K562 (cell line): ENCODE measurements around the gene ZBTB7A. TPM values are rescaled to one million over a fixed set of nuclear protein-coding genes. Genes with fewer than 3 reads are reported as not detected.

Experiments used
- CCNT2 ChIP-seq: IDR thresholded peaks from 2 replicates; pipeline ENCODE4 v1.6.1; 2011; ENCODE audit warnings: borderline replicate concordance, low read depth, mild to moderate bottlenecking, moderate library complexity, mixed read lengths, low read length; ENCODE audit not compliant: insufficient read length; ENCODE audit errors: extremely low read depth
- EGR1 ChIP-seq: fragments of 450-650 bp; conservative IDR thresholded peaks from 2 replicates; pipeline ENCODE4 v1.6.1; 2017; ENCODE audit warnings: mild to moderate bottlenecking
- EHMT2 ChIP-seq: fragments of 450-650 bp; IDR thresholded peaks from 2 replicates; pipeline ENCODE4 v1.6.1; 2018; ENCODE audit warnings: antibody characterized with exemption
- ESRRB ChIP-seq: fragments of 250-450 bp; sonication (Bioruptor Pico); IDR thresholded peaks from 2 replicates; pipeline ENCODE4 v1.5.0; 2020; ENCODE audit warnings: mild to moderate bottlenecking, moderate library complexity, borderline replicate concordance
- HDGF ChIP-seq: fragments of 450-650 bp; IDR thresholded peaks from 2 replicates; pipeline ENCODE4 v1.6.1; 2016
- HMGN3 ChIP-seq: IDR thresholded peaks from 2 replicates; pipeline ENCODE4 v1.6.1; 2011; ENCODE audit warnings: borderline replicate concordance, low read depth, mild to moderate bottlenecking, mixed read lengths, low read length; ENCODE audit not compliant: insufficient read length; ENCODE audit errors: extremely low read depth
- JUN ChIP-seq, 2 experiments: sonication (generic) in 1 of 2; formaldehyde crosslinking in 1 of 2; IDR thresholded peaks; 2 replicates each; pipeline versions ENCODE4 v1.6.1 to v1.8.0; 2012 to 2022; ENCODE audit warnings: borderline replicate concordance in 2 of 2, mild to moderate bottlenecking in 2 of 2, improper control_type of control experiment in 1 of 2, low read depth in 1 of 2, low read length in 1 of 2, missing genetic modification reagents in 1 of 2
- KDM4B ChIP-seq, 2 experiments: fragments of 450-650 bp in 1 of 2; sonication (generic) in 1 of 2; IDR thresholded peaks; 2 replicates each; pipeline ENCODE4 v1.6.1; 2016 to 2017; ENCODE audit warnings: borderline replicate concordance in 2 of 2, antibody characterized with exemption in 1 of 2, low read depth in 1 of 2, mild to moderate bottlenecking in 1 of 2
- KHSRP ChIP-seq: fragments of 450-650 bp; IDR thresholded peaks from 2 replicates; pipeline ENCODE4 v1.6.1; 2017
- MECOM ChIP-seq: fragments of 250-450 bp; sonication (Bioruptor Pico); IDR thresholded peaks from 2 replicates; pipeline ENCODE4 v1.8.0; 2022; ENCODE audit warnings: inconsistent platforms
- NFATC3 ChIP-seq: fragments of 450-650 bp; IDR thresholded peaks from 2 replicates; pipeline ENCODE4 v1.6.1; 2017; ENCODE audit warnings: mild to moderate bottlenecking
- NFXL1 ChIP-seq: fragments of 450-650 bp; formaldehyde crosslinking; IDR thresholded peaks from 2 replicates; pipeline ENCODE4 v1.4.0; 2021; ENCODE audit warnings: mild to moderate bottlenecking
- NFYB ChIP-seq: IDR thresholded peaks from 2 replicates; pipeline ENCODE4 v1.6.1; 2011; ENCODE audit warnings: mild to moderate bottlenecking, moderate library complexity; ENCODE audit not compliant: insufficient read length; ENCODE audit errors: extremely low read depth
- PHF20 ChIP-seq: fragments of 450-650 bp; IDR thresholded peaks from 2 replicates; pipeline ENCODE4 v1.6.1; 2018; ENCODE audit not compliant: partially characterized antibody
- POLR2AphosphoS5 ChIP-seq: IDR thresholded peaks from 2 replicates; pipeline ENCODE4 v1.6.1; 2011; ENCODE audit warnings: mild to moderate bottlenecking, low read depth, low read length, moderate library complexity; ENCODE audit not compliant: control insufficient read depth, insufficient read depth
- SETDB1 ChIP-seq: IDR thresholded peaks from one replicate; pipeline ENCODE4 v1.6.1; 2012; ENCODE audit warnings: low read length, control low read depth, inconsistent platforms
- SREBF1 ChIP-seq: fragments of 150-350 bp; IDR thresholded peaks from 2 replicates; pipeline ENCODE4 v1.6.1; 2014; ENCODE audit warnings: antibody characterized with exemption, low read depth, low read length, borderline replicate concordance
- TARDBP ChIP-seq: fragments of 450-650 bp; IDR thresholded peaks from 2 replicates; pipeline ENCODE4 v1.6.1; 2016
- ZNF143 ChIP-seq: sonication (generic); formaldehyde crosslinking; IDR thresholded peaks from 2 replicates; pipeline ENCODE4 v1.9.0; 2022; ENCODE audit warnings: mild to moderate bottlenecking, missing genetic modification reagents
- ZNF146 ChIP-seq: IDR thresholded peaks from one replicate; pipeline ENCODE4 v1.6.1; 2018; ENCODE audit warnings: missing compliant biosample characterization; ENCODE audit not compliant: unreplicated experiment
- ZNF232 ChIP-seq: sonication (generic); formaldehyde crosslinking; IDR thresholded peaks from 2 replicates; pipeline ENCODE4 v1.8.0; 2022; ENCODE audit warnings: mild to moderate bottlenecking, missing genetic modification reagents
- ZNF75A ChIP-seq: fragments of 450-650 bp; formaldehyde crosslinking; IDR thresholded peaks from 2 replicates; pipeline ENCODE4 v1.4.0; 2020; ENCODE audit warnings: mild to moderate bottlenecking
- ZNF785 ChIP-seq: fragments of 250-450 bp; sonication (Bioruptor Pico); IDR thresholded peaks from 2 replicates; pipeline ENCODE4 v1.4.0; 2020; ENCODE audit warnings: mild to moderate bottlenecking
- polyA plus RNA-seq, 8 experiments: library from polyadenylated mRNA; depleted of rRNA in 4 of 8; stranded (reverse) in 5 of 8; unstranded in 3 of 8; fragments of >200 nt; fragmentation: Nextera tagmentation in 2 of 8; fragmentation: Illumina TruSeq in 1 of 8; extraction: Ambion mirVana in 2 of 8; extraction: Trizol in 1 of 8; gene quantifications; 2 replicates each; pipeline versions ENCODE4 v1.2.1 to v1.2.3, GENCODE V29; 2011 to 2014; ENCODE audit warnings: inconsistent platforms in 1 of 8, missing spikeins in 1 of 8
- total RNA-seq, 7 experiments: library from RNA; depleted of rRNA in 6 of 7; stranded (reverse); fragments of >200 nt in 6 of 7; fragmentation: Illumina TruSeq in 2 of 7; extraction: Trizol in 2 of 7; gene quantifications; 2 replicates each; pipeline versions ENCODE4 v1.2.1 to v1.2.3, GENCODE V29; 2011 to 2021; ENCODE audit warnings: low replicate concordance in 1 of 7
- TF ChIP-seq, protein P1 (sequence below): sonication (generic); formaldehyde crosslinking; IDR thresholded peaks from 2 replicates; pipeline ENCODE4 v1.8.1; 2023; ENCODE audit warnings: mild to moderate bottlenecking, missing genetic modification reagents
- TF ChIP-seq, protein P2 (sequence below): fragments of 250-450 bp; sonication (Bioruptor Pico); IDR thresholded peaks from 2 replicates; pipeline ENCODE4 v1.5.0; 2020; ENCODE audit warnings: mild to moderate bottlenecking, borderline replicate concordance
- TF ChIP-seq, protein P3 (sequence below): sonication (generic); formaldehyde crosslinking; IDR thresholded peaks from 2 replicates; pipeline ENCODE4 v1.9.0; 2022; ENCODE audit warnings: mild to moderate bottlenecking, missing genetic modification reagents

ZBTB7A gene
- total and polyA plus RNA-seq, 9 of the 15 experiments (the other 6 are each of a cell fraction or from before 2014, with no cell fraction given): 0.11 to 34.0 (median 4.6) TPM

DNA sequence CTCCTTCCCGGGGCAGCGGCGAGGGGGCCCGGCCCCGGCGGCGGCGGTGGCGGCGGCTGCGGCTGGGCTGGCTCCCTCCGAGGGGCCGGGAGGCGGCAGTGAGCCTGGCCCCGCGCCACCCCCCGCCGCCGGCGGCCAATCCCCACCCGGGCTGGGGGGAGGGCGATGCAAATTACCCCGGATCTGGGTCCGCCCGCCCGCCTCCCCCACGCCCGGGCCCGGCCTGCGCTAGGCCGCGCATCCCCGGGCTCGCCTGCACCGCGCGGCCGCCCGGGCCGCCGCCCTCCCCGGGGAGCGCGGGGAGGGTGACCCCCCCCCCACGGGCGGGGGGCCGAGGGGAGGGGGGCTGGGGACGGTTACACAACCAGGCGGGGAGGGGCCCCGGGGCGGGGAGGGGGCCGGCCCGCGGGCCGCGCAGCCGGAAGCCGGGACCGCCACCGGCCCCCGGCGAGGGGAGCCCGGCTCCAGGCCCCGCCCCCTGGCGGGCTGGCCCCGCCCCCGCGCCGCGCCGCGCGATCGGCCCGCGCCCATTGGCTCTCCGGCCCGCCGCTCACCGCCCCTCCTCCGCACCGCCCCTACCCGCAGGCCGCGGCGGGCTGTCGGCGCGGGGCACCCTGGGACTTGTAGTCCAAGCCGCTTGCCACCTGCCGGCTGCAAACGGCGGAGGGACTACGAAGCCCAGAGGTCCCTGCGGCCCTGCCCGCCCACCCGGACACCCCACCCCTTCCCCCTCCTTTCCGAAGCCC is 1.1 kb downstream of the ZBTB7A start (continued):
- TF ChIP-seq, protein P1, sequence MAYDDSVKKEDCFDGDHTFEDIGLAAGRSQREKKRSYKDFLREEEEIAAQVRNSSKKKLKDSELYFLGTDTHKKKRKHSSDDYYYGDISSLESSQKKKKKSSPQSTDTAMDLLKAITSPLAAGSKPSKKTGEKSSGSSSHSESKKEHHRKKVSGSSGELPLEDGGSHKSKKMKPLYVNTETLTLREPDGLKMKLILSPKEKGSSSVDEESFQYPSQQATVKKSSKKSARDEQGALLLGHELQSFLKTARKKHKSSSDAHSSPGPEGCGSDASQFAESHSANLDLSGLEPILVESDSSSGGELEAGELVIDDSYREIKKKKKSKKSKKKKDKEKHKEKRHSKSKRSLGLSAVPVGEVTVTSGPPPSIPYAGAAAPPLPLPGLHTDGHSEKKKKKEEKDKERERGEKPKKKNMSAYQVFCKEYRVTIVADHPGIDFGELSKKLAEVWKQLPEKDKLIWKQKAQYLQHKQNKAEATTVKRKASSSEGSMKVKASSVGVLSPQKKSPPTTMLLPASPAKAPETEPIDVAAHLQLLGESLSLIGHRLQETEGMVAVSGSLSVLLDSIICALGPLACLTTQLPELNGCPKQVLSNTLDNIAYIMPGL (CRISPR knock-in tag): no peak
- TF ChIP-seq ZNF143 (CRISPR knock-in tag) (peak; percentile 86), ZNF785 (CRISPR knock-in tag) (no peak), SETDB1 (no peak), SREBF1 (no peak), KHSRP (no peak), MECOM (CRISPR knock-in tag) (no peak), NFXL1 (CRISPR knock-in tag) (no peak), ZNF146 (CRISPR knock-in tag) (no peak), KDM4B (IDR thresholded peaks at IDR 0.05; ENCODE audit: borderline replicate concordance in 2 of 2, low read depth in 1 of 2) (peak in 1 of 2 experiments; percentile 97; a peak in 2 of 4 replicates), CCNT2 (peak; percentile 74), ZNF232 (CRISPR knock-in tag) (no peak), HMGN3 (peak; percentile 30), NFATC3 (no peak), EGR1 (peak; percentile 42), POLR2AphosphoS5 (peak; percentile 37; the same call in 1 of the 2 replicates), ZNF75A (CRISPR knock-in tag) (no peak), TARDBP (no peak), ESRRB (no peak), HDGF (no peak), PHF20 (no peak), NFYB (peak; percentile 57), EHMT2 (no peak), JUN (IDR thresholded peaks at IDR 0.05; ENCODE audit: borderline replicate concordance, low read depth, low read length) (no peak), JUN (CRISPR knock-in tag; IDR thresholded peaks at IDR 0.05; ENCODE audit: borderline replicate concordance) (no peak)
- TF ChIP-seq, protein P2, sequence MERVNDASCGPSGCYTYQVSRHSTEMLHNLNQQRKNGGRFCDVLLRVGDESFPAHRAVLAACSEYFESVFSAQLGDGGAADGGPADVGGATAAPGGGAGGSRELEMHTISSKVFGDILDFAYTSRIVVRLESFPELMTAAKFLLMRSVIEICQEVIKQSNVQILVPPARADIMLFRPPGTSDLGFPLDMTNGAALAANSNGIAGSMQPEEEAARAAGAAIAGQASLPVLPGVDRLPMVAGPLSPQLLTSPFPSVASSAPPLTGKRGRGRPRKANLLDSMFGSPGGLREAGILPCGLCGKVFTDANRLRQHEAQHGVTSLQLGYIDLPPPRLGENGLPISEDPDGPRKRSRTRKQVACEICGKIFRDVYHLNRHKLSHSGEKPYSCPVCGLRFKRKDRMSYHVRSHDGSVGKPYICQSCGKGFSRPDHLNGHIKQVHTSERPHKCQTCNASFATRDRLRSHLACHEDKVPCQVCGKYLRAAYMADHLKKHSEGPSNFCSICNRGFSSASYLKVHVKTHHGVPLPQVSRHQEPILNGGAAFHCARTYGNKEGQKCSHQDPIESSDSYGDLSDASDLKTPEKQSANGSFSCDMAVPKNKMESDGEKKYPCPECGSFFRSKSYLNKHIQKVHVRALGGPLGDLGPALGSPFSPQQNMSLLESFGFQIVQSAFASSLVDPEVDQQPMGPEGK (CRISPR knock-in tag): no peak
- TF ChIP-seq, protein P3, sequence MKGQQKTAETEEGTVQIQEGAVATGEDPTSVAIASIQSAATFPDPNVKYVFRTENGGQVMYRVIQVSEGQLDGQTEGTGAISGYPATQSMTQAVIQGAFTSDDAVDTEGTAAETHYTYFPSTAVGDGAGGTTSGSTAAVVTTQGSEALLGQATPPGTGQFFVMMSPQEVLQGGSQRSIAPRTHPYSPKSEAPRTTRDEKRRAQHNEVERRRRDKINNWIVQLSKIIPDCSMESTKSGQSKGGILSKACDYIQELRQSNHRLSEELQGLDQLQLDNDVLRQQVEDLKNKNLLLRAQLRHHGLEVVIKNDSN (CRISPR knock-in tag): no peak
